Omental fat pad (tissue), 4 donors: ENCODE results near the gene CREB3L2. TPM values are rescaled to one million over a fixed set of nuclear protein-coding genes. Genes with fewer than 3 reads are reported as not detected.

Experiments
- total RNA-seq, 4 donors: library from RNA; depleted of rRNA; stranded (reverse); fragments of >200 nt; gene quantifications; one replicate each; pipeline ENCODE4 v1.1.0, GENCODE V29; 2016

Gene CREB3L2
- total RNA-seq, 4 donors from 2014 or later = 35.6 to 50.4 (median 42.8) TPM

Other genes with a start within 250 kb of the CREB3L2 start
- gene DGKI, start 155.1 kb downstream of the CREB3L2 start, total RNA-seq = 1 to 10 TPM in 3 of 4 donors, under 1 TPM in 1; 0.16 to 4.4 (median 2.1) TPM
- gene AKR1D1, start 74.4 kb upstream of the CREB3L2 start, total RNA-seq = not detected